Measurements from ENCODE around the gene SLC25A17.

SLC25A17 gene

GRCh38 chr22:40818192-40818746 lies 877 bp downstream of the SLC25A17 start:
- Histone ChIP-seq H3K4me1 (ENCODE audit: insufficient read depth, low read length) (peaks cover 15% of the 10 kb centered on the region; the same call in 1 of the 2 replicates), H3K9ac (ENCODE audit: low read depth, low read length) (peak overlapping the region; percentile 83), H3K27ac (ENCODE audit: low read depth, low read length) (no peak overlapping the region), H3K9me3 (ENCODE audit: insufficient read depth, low read depth, low read length) (no peaks in the 10 kb centered on the region), H3K4me3 (ENCODE audit: low read length) (peak overlapping the region; percentile 93), H3K27me3 (ENCODE audit: insufficient read depth, low read length) (no peaks in the 10 kb centered on the region), H3K36me3 (ENCODE audit: insufficient read depth, low read length) (peaks cover 24% of the 10 kb centered on the region)
- 49% methylated on average over 14 of the region's 14 CpGs for WGBS

DNA sequence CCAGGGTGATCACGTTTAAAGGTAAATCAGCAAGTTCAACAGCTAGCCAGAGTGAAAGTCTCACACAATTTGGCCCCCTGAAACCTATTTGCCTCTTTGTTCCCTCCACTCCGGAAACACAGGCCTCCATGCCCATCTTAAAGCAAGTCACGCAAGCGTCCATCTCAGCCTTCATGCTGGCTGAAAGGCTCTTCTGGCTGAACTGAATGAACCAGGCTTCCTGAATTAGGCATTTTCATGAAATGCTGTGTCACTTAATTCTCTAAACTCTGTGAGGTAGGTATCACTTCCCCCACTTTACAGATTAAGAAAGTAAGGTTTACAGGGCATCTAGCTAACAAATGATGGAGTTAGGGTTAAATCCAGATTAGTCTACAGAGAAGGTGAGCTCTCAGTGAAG lies 1.4 kb downstream of the SLC25A17 start:
- WGBS, result 93% methylated on average over 4 of the region's 4 CpGs
- H3K9ac ChIP-seq (ENCODE audit: low read depth, low read length), result peak overlapping the region; percentile 1; the same call in 1 of the 2 replicates
- no peaks in the 10 kb centered on the region for H3K27me3 ChIP-seq (ENCODE audit: insufficient read depth, low read length)
- no peaks in the 10 kb centered on the region for H3K9me3 ChIP-seq (ENCODE audit: insufficient read depth, low read depth, low read length)
- peak overlapping the region; percentile 93; the same call in 1 of the 2 replicates for H3K4me3 ChIP-seq (ENCODE audit: low read length)
- peaks cover 15% of the 10 kb centered on the region; the same call in 1 of the 2 replicates for H3K4me1 ChIP-seq (ENCODE audit: insufficient read depth, low read length)
- no peak overlapping the region for H3K27ac ChIP-seq (ENCODE audit: low read depth, low read length)
- peaks cover 18% of the 10 kb centered on the region; the same call in 1 of the 2 replicates for H3K36me3 ChIP-seq (ENCODE audit: insufficient read depth, low read length)

GRCh38 chr22:40813912-40814315 lies 5.2 kb downstream of the SLC25A17 start:
- Histone ChIP-seq H3K27me3 (ENCODE audit: insufficient read depth, low read length) (no peaks in the 10 kb centered on the region), H3K27ac (ENCODE audit: low read depth, low read length) (no peak overlapping the region), H3K9me3 (ENCODE audit: insufficient read depth, low read depth, low read length) (no peaks in the 10 kb centered on the region), H3K4me1 (ENCODE audit: insufficient read depth, low read length) (peaks cover 8% of the 10 kb centered on the region; the same call in 1 of the 2 replicates), H3K36me3 (ENCODE audit: insufficient read depth, low read length) (peaks cover 18% of the 10 kb centered on the region; the same call in 1 of the 2 replicates), H3K9ac (ENCODE audit: low read depth, low read length) (no peak overlapping the region), H3K4me3 (ENCODE audit: low read length) (no peak overlapping the region)

GRCh38 chr22:40808018-40808841 lies 10.9 kb downstream of the SLC25A17 start:
- 72% methylated on average over 4 of the region's 6 CpGs for WGBS
- no peak overlapping the region for H3K9ac ChIP-seq (ENCODE audit: low read depth, low read length)
- no peak overlapping the region for H3K4me3 ChIP-seq (ENCODE audit: low read length)
- no peaks in the 10 kb centered on the region for H3K4me1 ChIP-seq (ENCODE audit: insufficient read depth, low read length)
- H3K27ac ChIP-seq (ENCODE audit: low read depth, low read length), result no peak overlapping the region
- no peaks in the 10 kb centered on the region for H3K9me3 ChIP-seq (ENCODE audit: insufficient read depth, low read depth, low read length)
- H3K27me3 ChIP-seq (ENCODE audit: insufficient read depth, low read length), result no peaks in the 10 kb centered on the region
- H3K36me3 ChIP-seq (ENCODE audit: insufficient read depth, low read length), result peaks cover 11% of the 10 kb centered on the region; the same call in 1 of the 2 replicates

DNA sequence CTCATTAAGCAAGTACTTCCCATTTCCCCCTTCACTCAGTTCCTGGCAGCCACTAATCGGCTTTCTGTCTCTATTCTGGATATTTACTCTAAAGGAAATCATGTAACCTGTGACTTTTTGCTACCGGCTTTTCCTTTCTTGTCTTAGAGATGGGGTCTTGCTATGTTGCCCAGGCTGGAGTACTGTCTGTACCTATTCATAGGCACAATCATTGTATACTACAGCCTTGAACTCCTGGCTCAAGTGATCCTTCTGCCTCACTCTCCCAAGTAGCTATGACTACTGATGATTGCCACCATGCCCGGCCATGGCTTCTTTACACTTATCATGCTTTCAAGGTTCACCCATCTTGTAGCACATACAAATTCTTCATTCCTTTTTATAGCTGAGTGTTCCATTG lies 12.4 kb downstream of the SLC25A17 start:
- no peak overlapping the region for H3K27ac ChIP-seq (ENCODE audit: low read depth, low read length)
- H3K4me1 ChIP-seq (ENCODE audit: insufficient read depth, low read length), result no peaks in the 10 kb centered on the region
- no peak overlapping the region for H3K4me3 ChIP-seq (ENCODE audit: low read length)
- H3K9ac ChIP-seq (ENCODE audit: low read depth, low read length), result no peak overlapping the region
- 93% methylated on average over 3 of the region's 3 CpGs for WGBS
- H3K9me3 ChIP-seq (ENCODE audit: insufficient read depth, low read depth, low read length), result no peaks in the 10 kb centered on the region
- no peaks in the 10 kb centered on the region for H3K27me3 ChIP-seq (ENCODE audit: insufficient read depth, low read length)
- peaks cover 6% of the 10 kb centered on the region; the same call in 1 of the 2 replicates for H3K36me3 ChIP-seq (ENCODE audit: insufficient read depth, low read length)

GRCh38 chr22:40805699-40806203 lies 13.4 kb downstream of the SLC25A17 start:
- no peaks in the 10 kb centered on the region for H3K27me3 ChIP-seq (ENCODE audit: insufficient read depth, low read length)
- H3K27ac ChIP-seq (ENCODE audit: low read depth, low read length), result no peak overlapping the region
- no peak overlapping the region for H3K9ac ChIP-seq (ENCODE audit: low read depth, low read length)
- H3K4me1 ChIP-seq (ENCODE audit: insufficient read depth, low read length), result no peaks in the 10 kb centered on the region
- H3K9me3 ChIP-seq (ENCODE audit: insufficient read depth, low read depth, low read length), result no peaks in the 10 kb centered on the region
- no peak overlapping the region for H3K4me3 ChIP-seq (ENCODE audit: low read length)
- H3K36me3 ChIP-seq (ENCODE audit: insufficient read depth, low read length), result peaks cover 6% of the 10 kb centered on the region; the same call in 1 of the 2 replicates
- WGBS, result 92% methylated on average over 3 of the region's 3 CpGs

- no peaks in the 10 kb centered on the region for H3K4me1 ChIP-seq (ENCODE audit: insufficient read depth, low read length)
- no peak overlapping the region for H3K4me3 ChIP-seq (ENCODE audit: low read length)
- peaks cover 6% of the 10 kb centered on the region; the same call in 1 of the 2 replicates for H3K36me3 ChIP-seq (ENCODE audit: insufficient read depth, low read length)
- H3K27me3 ChIP-seq (ENCODE audit: insufficient read depth, low read length), result no peaks in the 10 kb centered on the region
- H3K9ac ChIP-seq (ENCODE audit: low read depth, low read length), result no peak overlapping the region
- no peaks in the 10 kb centered on the region for H3K9me3 ChIP-seq (ENCODE audit: insufficient read depth, low read depth, low read length)
- 90% methylated on average over 4 of the region's 4 CpGs for WGBS
- H3K27ac ChIP-seq (ENCODE audit: low read depth, low read length), result no peak overlapping the region
These were observed 13.9 kb downstream of the SLC25A17 start for GRCh38 chr22:40805239-40805638.

DNA sequence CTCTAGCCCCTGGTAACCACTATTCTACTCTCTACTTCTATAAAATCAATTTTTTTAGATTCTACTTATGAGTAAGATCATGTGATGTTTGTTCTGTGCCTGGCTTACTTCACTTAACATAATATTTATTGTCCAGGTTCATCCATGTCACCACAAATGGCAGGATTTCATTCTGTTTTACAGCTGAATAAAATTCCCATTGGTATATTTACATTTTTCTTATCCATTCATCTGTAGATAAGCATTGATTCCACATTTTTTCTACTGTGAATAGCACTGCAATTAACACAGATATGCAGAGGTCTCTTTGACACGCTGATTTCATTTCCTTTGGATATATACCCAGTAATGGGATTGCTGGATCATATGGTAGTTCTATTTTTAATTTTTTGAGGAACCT lies 15.8 kb downstream of the SLC25A17 start:
- no peaks in the 10 kb centered on the region for H3K27me3 ChIP-seq (ENCODE audit: insufficient read depth, low read length)
- H3K36me3 ChIP-seq (ENCODE audit: insufficient read depth, low read length), result peaks cover 6% of the 10 kb centered on the region; the same call in 1 of the 2 replicates
- no peak overlapping the region for H3K4me3 ChIP-seq (ENCODE audit: low read length)
- WGBS, result 100% methylated on average over 1 of the region's 1 CpG
- H3K9ac ChIP-seq (ENCODE audit: low read depth, low read length), result no peak overlapping the region
- no peak overlapping the region for H3K27ac ChIP-seq (ENCODE audit: low read depth, low read length)
- no peaks in the 10 kb centered on the region for H3K9me3 ChIP-seq (ENCODE audit: insufficient read depth, low read depth, low read length)
- no peaks in the 10 kb centered on the region for H3K4me1 ChIP-seq (ENCODE audit: insufficient read depth, low read length)

- WGBS, result 97% methylated on average over 2 of the region's 3 CpGs
- no peaks in the 10 kb centered on the region for H3K9me3 ChIP-seq (ENCODE audit: insufficient read depth, low read depth, low read length)
- no peaks in the 10 kb centered on the region for H3K4me1 ChIP-seq (ENCODE audit: insufficient read depth, low read length)
- peaks cover 18% of the 10 kb centered on the region for H3K36me3 ChIP-seq (ENCODE audit: insufficient read depth, low read length)
- no peaks in the 10 kb centered on the region for H3K27me3 ChIP-seq (ENCODE audit: insufficient read depth, low read length)
- no peak overlapping the region for H3K27ac ChIP-seq (ENCODE audit: low read depth, low read length)
- no peak overlapping the region for H3K4me3 ChIP-seq (ENCODE audit: low read length)
- no peak overlapping the region for H3K9ac ChIP-seq (ENCODE audit: low read depth, low read length)
These were observed 20.1 kb downstream of the SLC25A17 start for GRCh38 chr22:40799008-40799407.

DNA sequence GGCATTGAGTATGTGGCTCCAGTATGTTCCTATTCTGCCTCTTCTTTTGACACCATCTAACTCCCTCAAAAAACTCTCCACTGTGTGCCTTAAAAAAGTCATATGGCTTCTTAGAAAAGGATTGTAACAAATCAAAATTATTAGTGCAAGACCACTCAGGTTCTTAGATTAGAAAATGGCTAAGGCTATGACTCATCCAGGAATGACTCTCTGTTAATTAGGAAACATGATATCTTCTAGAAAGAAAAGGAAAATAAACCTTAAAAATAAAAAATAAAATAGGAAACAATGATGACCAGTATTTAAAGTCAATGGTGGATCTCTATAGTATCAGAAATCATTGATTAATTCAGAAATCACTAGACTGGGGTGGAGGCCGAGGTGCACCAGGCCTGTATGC lies 21.7 kb downstream of the SLC25A17 start:
- WGBS, result 94% methylated on average over 1 of the region's 1 CpG

DNA sequence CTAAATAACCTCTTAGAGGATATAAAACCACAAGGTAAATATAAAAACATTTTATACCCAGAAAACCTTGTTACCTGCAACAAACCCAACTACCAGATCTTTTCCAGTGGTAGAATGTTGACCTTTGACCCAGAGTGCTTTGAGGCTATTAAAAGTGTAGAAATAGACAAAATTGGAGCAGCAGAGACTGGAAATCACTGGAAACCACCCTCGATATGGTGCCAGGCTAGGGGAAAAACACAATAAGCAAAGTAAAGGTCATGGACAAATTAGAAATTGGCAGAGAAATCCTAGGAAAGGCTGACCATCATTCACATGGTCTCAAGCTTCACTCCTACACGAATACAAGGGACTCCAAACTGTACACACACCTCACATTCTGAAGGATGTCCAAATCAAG lies 26.7 kb downstream of the SLC25A17 start:
- Histone ChIP-seq H3K27me3 (ENCODE audit: insufficient read depth, low read length) (no peaks in the 10 kb centered on the region), H3K9ac (ENCODE audit: low read depth, low read length) (no peak overlapping the region), H3K36me3 (ENCODE audit: insufficient read depth, low read length) (peaks cover 68% of the 10 kb centered on the region), H3K4me1 (ENCODE audit: insufficient read depth, low read length) (peaks cover 6% of the 10 kb centered on the region; the same call in 1 of the 2 replicates), H3K27ac (ENCODE audit: low read depth, low read length) (no peak overlapping the region), H3K4me3 (ENCODE audit: low read length) (no peak overlapping the region), H3K9me3 (ENCODE audit: insufficient read depth, low read depth, low read length) (no peaks in the 10 kb centered on the region)
- 95% methylated on average over 2 of the region's 2 CpGs for WGBS

More for the DNA sequence above, 21.7 kb downstream of the SLC25A17 start:
- peaks cover 32% of the 10 kb centered on the region for H3K36me3 ChIP-seq (ENCODE audit: insufficient read depth, low read length)
- no peaks in the 10 kb centered on the region for H3K4me1 ChIP-seq (ENCODE audit: insufficient read depth, low read length)
- H3K27me3 ChIP-seq (ENCODE audit: insufficient read depth, low read length), result no peaks in the 10 kb centered on the region
- H3K9me3 ChIP-seq (ENCODE audit: insufficient read depth, low read depth, low read length), result no peaks in the 10 kb centered on the region
- H3K4me3 ChIP-seq (ENCODE audit: low read length), result no peak overlapping the region
- H3K9ac ChIP-seq (ENCODE audit: low read depth, low read length), result no peak overlapping the region
- no peak overlapping the region for H3K27ac ChIP-seq (ENCODE audit: low read depth, low read length)
